Hematopoietic multipotent progenitor cell treated with erythropoietin and hydrocortisone succinate and interleukin-3 and kit ligand, for 17 days (in vitro differentiated cells): ENCODE measurements around the gene PAPSS1.
"Not testable (repeated sequence)": the region's sequence is repeated elsewhere in the genome, so short reads cannot be mapped to it uniquely, and the experiment has no call there.

Source experiments
- DNase-seq: peaks from one replicate; pipeline ENCODE4 v3.0.0-alpha.2; 2015; ENCODE audit warnings: low spot score

The PAPSS1 gene

DNA sequence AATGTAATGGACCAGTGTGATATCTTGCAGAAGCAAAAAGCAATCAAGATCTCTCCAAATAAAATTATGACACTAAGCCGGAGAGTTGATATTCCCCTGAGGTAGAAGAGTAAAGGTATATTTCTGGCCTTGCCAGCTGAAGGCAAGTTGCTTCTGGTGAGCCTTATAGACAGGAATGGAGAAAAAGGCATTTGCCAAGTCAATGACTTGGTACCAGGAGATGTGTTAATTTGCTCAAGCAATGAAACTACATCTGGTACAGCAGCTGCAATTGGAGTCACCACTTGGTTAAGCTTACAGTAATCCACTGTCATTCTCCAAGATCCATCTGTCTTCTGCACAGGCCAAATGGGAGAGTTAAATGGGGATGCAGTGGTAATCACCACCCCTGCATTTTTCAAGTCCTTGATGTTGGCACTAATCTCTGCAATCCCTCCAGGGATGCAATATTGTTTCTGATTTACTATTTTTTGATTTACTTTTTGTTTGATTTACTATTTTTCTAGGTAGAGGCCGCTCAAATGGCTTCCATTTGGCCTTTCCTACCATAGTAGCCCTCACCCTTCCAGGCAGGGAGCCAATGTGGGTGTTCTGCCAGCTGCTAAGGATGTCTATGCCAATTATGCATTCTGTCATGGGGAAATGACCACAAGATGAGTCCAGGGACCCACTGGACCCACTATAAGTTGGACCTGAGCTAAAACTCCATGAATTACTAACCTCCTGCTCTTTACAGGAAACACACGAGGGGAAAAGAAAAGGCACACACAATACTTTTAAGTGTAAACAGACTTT is 6.3 kb upstream of the PAPSS1 start:
- not testable (repeated sequence) for DNase-seq

DNA sequence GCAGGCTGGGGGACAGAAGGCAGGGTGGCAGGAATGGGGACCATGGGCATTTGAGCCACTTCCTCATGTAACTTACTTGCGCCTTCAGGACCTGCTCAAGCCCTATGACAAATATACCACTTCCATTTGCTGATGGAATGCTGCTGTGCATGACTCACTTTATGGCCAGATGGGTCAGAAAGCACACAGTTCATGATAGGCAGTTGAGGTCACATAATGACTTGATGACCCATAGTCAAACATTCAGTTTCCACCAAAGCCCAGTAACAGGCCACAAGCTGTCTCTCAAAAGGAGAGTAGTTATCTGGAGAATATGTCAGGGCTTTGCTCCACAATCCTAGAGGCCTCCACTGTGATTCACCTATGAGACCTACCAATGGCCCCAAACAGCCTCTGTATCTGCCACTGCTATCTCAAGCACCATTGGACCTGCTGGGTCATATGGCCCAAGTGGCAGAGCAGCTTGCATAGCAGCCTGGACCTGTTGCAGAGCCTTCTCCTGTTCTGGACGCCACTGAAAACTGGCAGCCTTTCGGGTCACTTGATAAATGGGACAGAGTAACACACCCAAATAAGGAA is 5.3 kb upstream of the PAPSS1 start:
- no peak for DNase-seq

DNA sequence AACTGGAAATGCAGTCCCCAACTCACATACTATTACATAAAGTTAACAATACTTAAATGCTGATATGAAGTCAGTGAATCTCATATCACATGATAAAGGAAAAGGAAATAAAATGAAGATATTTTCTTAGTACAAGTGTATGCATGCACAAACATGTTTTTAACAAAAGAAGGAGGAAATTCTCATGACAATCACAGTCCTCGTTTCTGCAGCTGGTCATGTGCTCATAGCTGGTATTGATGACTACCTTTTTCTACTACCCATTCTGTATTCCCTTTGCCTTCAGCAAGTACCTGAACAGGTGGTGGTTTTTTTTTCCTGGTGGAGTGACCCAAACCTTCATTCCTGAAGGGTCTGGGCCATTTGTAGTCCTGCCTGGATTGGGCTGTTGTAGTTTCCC is 3.3 kb upstream of the PAPSS1 start:
- not testable (repeated sequence) for DNase-seq

DNA sequence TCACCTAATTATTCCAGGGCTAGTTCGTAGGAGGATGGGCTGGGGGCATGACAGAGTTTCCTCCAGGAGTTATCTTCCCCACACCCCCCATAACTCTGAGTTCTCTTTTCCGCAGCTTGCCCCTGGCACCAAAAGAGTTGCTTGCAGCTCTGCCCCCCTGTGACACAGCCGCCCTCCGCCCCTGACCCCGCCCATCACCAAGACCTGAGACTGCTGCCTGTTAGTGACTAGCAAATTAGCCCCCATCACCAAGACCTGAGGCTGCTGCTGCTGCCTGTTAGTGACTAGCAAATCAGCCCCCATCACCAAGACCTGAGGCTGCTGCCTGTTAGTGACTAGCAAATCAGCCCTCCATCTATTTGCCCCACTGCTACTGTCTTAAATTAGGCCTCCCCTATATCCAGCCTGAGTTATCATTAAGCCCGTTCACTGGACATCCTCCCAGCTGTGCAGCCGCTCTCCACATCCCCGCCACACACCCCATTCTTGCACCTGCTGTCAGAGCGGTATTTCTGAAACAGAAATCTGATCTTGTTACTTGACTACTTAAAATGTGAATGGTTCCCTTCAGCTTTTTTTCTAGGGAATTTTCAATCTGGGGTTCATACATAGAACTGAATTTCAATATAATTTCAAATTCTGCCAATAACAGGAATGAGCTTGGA is 1.5 kb upstream of the PAPSS1 start:
- no peak for DNase-seq

DNA sequence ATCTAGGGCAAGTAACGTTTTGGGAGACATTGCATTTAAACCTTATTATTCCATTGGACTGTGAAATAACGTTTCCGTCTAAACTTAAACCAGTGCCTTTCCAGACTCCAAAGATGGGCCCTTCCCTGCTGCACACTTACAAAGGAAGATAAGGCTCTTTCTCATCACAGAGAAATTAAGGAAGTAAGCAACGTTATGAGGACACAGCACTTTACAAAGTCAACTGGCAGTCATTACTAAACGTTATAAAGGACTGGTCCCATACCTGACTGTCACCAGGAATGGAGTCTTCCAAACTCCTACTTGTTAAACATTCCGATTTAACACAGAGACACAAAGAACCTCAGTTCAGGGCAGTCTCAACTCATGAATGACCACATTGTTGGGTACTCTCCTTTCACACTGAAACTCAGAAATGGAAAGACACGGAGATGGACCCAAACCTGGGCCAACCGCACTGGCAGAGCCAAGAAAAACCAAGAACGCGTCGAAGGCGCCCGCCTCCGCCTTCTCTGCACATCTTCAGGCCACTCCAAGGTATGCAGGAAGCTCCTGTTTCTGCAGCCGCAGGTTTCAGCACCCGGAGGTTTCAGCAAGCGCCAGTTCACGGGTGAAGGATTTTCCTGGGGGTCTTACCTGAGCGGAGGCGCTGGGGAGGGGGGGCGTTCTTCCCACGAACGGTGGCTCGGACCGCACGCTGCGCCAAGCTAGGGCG is 670 bp downstream of the PAPSS1 start:
- DNase-seq = peak; percentile 5

DNA sequence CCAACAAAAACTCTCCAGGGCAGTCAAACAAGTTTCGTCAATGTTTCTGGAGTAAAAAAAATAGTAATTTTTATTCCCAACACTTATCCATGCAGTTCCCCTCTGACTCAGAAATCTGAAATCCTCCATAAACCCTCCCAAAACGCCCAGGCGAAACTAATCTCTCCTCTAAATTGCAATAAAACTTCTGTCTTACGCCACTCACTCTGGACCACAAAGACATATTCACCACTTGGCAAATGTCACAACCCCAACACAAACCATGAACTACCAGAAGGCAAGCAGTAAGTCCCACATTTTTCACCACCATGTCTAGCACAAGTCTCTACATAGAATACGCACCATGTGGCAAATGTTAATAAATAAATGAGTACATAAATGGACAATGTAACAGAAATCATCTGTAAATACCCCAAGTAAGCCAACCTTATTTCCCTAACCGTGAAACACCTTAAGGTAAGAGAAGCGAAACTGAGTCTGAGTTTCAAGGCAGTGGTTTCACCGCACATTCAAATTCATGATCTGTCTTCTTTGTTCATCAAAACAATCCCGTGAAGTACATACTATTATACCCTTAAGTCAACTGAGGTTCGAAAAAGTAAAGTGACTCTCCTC is 1.6 kb downstream of the PAPSS1 start:
- DNase-seq = no peak

DNA sequence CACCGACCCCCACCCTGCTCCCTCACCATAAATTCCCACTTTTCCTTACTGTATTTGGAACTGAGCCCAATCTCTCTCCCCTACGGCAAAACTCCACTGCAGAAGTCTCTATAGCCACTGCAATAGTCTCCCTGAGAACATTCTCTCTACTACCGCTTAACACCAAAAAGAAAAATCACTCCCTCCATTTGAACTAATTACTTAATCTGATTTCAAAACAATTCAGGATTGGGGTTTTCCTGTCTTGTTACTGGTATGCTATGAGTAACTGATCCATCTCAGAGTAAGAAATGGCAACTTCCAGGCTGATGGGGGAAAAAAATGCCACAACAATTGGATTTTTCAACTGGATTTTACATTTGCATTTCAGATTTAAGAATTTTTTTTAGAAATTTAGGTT is 5.8 kb downstream of the PAPSS1 start:
- DNase-seq = no peak

DNA sequence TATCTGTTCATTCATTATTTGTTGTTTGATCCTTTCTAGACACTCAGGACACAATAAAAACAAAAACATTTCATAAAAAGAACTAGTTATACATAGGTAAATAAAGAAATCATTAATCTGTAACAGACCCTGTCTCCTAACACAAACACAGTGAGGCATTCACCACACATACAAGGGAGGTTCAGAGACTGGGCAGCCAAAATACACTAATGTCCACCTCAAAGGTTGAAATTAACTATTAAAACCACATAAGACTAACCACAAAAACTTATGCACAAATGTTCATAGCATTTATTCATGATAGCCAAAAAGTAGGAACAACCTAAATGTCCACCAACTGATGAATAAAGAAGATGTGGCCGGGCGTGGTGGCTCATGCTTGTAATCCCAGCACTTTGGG is 7.8 kb downstream of the PAPSS1 start:
- DNase-seq = no peak

DNA sequence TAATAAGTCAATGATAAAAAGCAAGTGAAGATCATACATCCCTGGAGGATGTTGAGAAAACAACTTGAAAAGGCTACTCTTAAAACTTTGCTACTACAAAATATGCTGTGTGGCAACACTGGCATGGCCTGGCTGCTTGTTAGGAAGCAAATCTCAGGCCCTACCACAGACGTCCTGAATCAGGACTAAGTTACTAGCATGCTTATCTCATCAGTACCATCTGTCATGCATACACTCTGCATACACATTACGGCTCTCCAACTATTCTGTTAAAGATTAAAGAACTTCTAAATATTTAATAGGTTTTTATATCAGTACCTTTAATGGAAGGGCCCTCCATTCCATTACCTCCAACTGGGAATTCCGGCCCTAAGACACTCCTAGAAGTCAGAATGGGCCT is 8.2 kb downstream of the PAPSS1 start:
- no peak for DNase-seq

DNA sequence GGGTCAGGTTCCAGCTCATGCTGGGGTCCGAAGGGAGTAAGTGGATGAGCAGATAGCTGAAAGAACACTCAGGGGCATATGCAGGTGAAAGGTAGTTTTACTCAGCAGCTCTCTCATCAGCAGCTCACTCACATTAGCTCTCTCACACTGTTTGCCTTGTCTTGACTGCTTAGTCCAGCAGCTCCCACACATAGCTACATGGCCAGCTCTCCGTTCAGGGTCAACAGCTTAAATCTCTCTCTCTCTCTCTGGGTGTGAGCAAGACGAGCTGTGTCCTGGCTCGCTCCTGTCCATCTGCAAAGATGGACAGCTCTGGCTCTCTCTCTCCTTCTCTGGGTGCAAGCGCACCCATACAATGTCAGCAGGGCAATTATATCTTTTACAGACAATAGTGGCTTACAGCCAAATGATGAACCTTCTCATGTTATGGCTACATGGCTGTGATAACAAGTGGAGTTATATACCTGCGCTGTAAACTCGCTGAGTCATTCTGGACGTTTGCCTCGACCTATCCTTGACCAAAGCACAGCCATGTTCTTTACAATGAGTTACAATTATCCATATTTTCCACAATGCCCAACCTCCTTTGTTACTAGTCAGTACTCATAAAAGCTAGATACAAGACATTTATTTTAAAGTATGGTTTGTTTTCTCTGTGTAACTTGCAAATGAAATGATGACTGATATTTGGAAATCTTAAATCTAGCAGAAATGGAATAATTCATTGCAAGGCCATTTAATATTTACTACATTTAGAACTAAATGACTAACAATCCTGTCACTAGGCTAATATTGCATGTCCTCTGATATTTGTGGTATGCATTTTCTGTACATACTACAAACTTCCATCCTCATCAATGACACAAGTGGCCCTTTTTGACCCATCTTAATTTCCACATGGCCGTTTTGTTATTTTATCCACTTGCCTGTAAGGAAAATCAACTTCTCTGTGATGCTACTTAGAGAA is 9.3 kb downstream of the PAPSS1 start:
- DNase-seq = no peak

DNA sequence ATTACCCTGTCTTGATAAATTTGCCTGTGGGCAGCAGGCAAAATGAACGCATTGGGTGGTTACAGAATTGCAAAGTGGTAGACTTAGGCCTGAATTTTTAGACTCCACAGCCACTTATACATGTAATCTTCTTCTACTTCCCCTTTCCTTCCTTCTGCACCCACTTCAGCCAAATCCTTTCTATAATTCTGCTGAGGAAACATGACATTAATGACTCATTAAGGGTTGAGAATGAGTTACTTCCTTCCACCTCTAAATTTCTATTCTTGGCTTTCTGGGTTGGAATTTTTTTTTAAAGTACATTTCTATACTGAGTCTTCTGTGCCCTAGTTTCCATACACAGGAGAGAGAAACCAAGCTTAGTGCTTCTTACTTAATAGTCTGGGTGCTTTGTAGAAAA is 10.1 kb downstream of the PAPSS1 start:
- no peak for DNase-seq

DNA sequence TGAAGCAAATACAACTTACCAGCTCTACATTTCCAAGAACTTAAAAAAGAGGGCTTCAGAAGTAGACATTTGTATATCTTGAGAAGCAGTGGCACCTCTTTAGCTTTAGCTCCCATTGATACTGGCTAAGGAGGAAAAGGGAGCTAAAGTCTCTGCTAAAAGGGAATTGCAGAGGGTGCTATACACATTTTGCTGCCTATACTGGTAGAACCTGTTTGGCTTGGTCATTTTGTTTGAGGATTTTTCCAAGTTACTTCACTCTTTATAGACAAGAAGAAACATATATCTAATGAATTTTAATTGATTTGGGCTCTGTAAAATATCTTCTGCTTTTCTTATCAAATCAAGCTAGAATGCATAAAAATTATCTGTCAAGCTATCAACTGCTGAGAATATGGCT is 11.8 kb downstream of the PAPSS1 start:
- DNase-seq = no peak

DNA sequence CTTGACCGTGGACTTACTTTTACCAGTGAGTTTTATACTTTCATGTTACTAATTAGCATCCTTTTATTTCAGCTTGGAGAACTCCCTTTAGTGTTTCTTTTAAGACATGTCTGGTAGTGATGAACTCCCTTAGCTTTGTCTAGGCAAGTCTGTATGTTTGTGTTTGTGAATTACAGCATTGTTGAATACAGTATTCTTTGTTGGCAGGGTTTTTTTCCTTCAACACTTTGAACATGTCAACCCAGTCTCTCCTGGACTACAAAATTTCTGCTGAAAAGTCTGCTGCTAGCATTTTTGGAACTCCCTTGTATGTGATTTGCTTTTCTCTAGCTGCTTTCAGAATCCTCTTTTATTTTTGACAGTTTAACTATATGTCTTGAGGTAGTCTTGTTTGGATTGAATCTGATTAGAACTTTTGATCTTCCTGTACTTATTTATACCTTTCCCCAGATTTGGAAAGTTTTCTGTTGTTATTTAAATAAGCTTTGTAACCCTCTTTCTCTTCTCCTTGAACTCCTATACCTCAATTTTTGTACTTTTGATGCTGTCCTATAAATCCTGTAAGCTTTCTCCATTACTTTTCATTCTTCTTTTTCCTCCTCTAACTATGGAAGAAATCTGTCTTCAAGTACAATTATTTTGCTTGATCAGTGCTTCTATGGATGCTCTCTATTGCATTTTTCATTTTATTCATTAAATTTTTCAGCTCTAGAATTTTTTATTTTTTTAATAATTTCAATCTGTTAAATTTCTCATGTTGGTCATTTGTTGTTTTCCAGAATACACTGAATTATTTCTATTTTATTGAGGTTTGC is 14.1 kb downstream of the PAPSS1 start:
- no peak for DNase-seq

DNA sequence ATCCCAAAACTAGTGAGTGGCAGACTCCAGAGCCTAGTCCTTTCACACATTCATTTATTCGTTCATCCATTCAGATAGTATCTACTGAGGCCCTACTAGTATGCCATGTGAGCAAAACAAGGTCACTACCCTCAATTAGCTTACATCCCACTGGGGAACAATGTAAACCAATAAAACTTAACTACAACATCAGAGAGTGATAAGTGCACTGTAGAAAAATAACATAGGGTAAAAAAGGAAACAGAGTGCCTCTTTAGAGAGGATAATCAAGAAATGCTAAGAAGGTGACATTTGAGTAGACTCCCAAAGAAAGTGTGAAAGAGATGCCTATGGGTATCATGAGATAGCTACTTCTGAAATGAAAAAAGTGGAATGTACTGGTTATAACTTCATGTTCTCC is 18.5 kb downstream of the PAPSS1 start:
- DNase-seq = no peak

DNA sequence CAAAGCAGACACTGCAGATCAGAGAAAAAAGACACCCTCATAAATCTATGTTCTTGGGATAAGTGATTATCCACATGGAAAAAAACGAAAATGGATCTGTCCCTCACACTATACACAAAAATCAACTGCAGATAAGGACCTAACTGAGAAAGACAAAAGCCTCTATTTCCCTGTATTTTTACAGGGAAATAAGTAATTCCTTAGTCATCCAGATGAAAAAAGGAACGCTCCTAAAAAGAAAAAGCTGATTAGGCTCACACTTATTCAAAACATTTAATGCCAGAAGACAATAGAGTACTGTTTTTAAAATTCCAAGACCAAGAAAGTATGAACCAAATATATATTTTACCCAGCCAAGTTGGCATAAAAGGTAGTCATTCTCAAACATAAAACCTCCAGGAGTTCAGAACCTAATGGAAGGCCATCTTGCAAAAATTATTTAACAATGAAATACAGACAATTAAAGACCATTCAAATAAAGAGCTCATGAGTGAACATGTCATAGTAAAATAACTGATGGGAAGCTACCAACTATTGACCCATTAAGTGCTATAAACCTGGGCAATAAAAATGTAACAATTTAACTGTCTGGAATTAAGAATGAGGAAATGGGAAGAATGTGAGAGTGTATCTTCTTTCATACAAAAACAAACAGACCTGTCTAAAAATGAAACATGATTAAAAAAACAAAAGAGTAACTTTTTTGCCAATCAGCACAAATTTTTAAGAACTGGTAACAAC is 20.4 kb downstream of the PAPSS1 start:
- DNase-seq = no peak

DNA sequence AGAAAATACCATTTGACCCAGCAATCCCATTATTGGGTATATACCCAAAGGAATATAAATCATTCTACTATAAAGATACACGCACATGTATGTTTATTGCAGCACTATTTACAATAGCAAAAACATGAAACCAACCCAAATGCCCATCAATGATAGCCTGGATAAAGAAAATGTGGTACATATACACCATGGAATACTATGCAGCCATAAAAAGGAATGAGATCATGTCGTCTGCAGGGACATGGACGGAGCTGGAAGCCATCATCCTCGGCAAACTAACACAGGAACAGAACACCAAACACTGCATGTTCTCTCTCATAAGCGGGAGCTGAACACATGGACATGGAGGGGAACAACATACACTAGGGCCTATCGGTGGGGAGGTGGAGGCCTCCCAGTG is 23.8 kb downstream of the PAPSS1 start:
- not testable (repeated sequence) for DNase-seq

DNA sequence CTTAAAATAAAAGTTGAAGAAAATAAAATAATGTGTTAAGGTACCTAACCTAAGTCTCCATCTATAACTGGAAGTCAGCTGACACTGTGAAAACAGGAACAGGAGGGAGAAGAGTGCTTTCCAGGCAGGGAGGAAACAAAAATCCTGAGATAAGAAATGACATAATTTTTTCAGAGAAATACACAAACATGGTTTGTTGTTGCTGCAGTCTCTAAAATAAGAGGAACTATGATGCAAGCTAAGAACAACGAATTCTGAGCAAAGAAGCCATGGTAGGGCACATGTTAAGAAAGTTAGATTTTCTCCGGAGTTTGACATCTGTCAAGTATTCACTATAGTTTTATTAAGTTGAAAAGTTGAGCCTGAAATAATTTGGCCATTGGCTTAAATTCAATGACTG is 26.9 kb downstream of the PAPSS1 start:
- DNase-seq = no peak

DNA sequence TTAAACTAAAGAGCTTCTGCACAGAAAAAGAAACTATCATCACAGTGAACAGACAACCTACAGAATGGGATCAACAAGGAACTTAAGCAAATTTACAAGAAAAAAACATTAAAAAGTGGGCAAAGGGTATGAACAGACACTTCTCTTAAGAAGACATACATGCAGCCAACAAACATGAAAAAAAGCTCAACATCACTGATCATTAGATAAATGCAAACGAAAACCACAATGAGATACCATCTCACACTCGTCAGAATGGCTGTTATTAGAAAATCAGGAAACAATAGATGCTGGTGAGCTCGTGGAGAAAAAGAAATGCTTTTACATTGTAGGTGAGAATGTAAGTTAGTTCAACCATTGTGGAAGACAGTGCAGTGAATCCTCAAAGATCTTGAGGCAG is 27.8 kb downstream of the PAPSS1 start:
- no peak for DNase-seq

DNA sequence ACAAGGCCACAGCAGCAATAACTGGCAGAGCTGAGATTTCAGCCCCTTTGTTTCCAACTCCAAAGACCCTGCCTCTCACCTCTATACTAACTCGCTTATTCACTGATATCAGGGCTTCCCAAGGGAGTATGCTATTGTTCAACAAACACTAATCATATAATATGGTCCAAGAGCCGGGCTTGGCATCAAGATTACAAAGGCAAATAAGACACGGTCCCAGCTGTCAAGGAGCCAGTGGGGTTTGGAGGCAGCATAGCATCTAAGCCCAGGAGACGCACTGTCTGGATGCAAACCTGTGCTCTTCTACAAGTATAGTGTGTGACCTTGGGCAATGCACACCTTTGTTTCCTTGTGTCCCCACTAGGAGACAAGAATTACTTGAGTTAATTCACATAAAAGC is 28.7 kb downstream of the PAPSS1 start:
- DNase-seq = no peak
